Progenitor cell of endocrine pancreas (in vitro differentiated cells): ENCODE measurements around the gene ATG10. TPM values are rescaled to one million over a fixed set of nuclear protein-coding genes. Genes with fewer than 3 reads are reported as not detected.

Source experiments
- DNase-seq: peaks from one replicate; pipeline ENCODE4 v3.0.0; 2021; ENCODE audit warnings: low spot score; ENCODE audit not compliant: unreplicated experiment
- H3K27ac Mint-ChIP-seq: 2 replicates; pipeline ENCODE4 v1.8.0; 2021; ENCODE audit warnings: mild to moderate bottlenecking, moderate library complexity, mixed read lengths
- H3K27me3 Mint-ChIP-seq: 2 replicates; pipeline ENCODE4 v1.8.0; 2021; ENCODE audit warnings: mixed read lengths
- H3K36me3 Mint-ChIP-seq: 2 replicates; pipeline ENCODE4 v1.8.0; 2022; ENCODE audit warnings: mixed read lengths; ENCODE audit not compliant: insufficient read depth
- H3K4me1 Mint-ChIP-seq: 2 replicates; pipeline ENCODE4 v1.8.0; 2021; ENCODE audit warnings: low read depth, mixed read lengths
- H3K4me3 Mint-ChIP-seq: 2 replicates; pipeline ENCODE4 v1.8.0; 2021; ENCODE audit warnings: low read depth, mild to moderate bottlenecking, moderate library complexity, mixed read lengths
- H3K9me3 Mint-ChIP-seq: 2 replicates; pipeline ENCODE4 v1.8.0; 2021; ENCODE audit warnings: low read depth, mixed read lengths
- total RNA-seq: library from RNA; stranded (reverse); gene quantifications from 2 replicates; pipeline ENCODE4 v1.2.1, GENCODE V29; 2021
- TF ChIP-seq, protein P1 (sequence below): fragments of 200-600 bp; sonication (generic); IDR thresholded peaks from one replicate; pipeline ENCODE4 v1.5.0; 2021; ENCODE audit warnings: antibody characterized with exemption, mild to moderate bottlenecking; ENCODE audit not compliant: unreplicated experiment

The ATG10 gene
- total RNA-seq, 1 donor from 2014 or later: 10.8 TPM

GRCh38 chr5:82164977-82165713 is 193.3 kb downstream of the ATG10 start:
- Mint-ChIP-seq H3K27ac (peak overlapping the region; percentile 69), H3K36me3 (no peaks in the 10 kb centered on the region), H3K4me1 (peaks cover 19% of the 10 kb centered on the region), H3K9me3 (no peaks in the 10 kb centered on the region), H3K4me3 (no peak overlapping the region), H3K27me3 (no peaks in the 10 kb centered on the region)
- DNase-seq: no peak
- TF ChIP-seq, protein P1, sequence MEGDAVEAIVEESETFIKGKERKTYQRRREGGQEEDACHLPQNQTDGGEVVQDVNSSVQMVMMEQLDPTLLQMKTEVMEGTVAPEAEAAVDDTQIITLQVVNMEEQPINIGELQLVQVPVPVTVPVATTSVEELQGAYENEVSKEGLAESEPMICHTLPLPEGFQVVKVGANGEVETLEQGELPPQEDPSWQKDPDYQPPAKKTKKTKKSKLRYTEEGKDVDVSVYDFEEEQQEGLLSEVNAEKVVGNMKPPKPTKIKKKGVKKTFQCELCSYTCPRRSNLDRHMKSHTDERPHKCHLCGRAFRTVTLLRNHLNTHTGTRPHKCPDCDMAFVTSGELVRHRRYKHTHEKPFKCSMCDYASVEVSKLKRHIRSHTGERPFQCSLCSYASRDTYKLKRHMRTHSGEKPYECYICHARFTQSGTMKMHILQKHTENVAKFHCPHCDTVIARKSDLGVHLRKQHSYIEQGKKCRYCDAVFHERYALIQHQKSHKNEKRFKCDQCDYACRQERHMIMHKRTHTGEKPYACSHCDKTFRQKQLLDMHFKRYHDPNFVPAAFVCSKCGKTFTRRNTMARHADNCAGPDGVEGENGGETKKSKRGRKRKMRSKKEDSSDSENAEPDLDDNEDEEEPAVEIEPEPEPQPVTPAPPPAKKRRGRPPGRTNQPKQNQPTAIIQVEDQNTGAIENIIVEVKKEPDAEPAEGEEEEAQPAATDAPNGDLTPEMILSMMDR: no peak

DNA sequence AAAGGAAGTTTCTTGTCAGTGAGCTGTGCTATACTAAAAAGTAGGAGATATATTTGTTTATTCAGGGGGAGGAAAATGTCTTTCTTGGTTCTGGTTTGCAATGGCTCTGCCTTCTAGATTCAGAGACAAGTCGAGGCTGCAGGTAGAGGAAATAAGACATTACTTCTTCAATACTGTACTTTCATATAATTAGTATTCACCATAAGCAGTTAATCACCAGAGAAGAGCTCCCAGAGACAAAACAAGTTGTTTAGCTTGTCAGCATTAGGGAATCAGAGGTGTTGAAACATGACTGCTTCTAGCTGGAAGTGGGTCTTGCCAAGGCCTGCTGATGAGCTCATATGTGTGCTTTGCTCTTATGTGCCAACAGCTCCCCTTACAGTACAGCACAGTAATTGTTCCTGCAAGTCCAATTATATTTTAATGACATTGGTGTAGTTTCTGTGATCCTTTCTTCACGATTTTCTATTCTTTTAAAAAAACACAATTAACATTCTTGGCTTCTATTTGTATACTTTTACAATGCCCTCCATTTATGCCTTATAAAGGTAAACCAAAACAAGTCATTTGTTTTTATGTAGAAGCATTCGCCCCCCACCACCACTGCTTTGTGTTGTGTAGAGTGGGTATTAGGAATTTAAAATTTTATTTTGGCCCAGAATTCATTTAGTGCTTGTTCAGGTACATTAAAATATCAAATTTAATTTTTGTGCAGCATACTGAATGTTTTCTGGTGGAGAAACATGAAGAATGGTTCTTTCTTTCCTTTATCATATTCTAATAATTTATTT is 194.1 kb downstream of the ATG10 start:
- no peak for DNase-seq
- TF ChIP-seq, protein P1: peak; percentile 73
- Mint-ChIP-seq H3K9me3 (no peaks in the 10 kb centered on the region), H3K27me3 (no peaks in the 10 kb centered on the region), H3K27ac (peak overlapping the region; percentile 69), H3K36me3 (no peaks in the 10 kb centered on the region), H3K4me1 (peaks cover 19% of the 10 kb centered on the region), H3K4me3 (no peak overlapping the region)

DNA sequence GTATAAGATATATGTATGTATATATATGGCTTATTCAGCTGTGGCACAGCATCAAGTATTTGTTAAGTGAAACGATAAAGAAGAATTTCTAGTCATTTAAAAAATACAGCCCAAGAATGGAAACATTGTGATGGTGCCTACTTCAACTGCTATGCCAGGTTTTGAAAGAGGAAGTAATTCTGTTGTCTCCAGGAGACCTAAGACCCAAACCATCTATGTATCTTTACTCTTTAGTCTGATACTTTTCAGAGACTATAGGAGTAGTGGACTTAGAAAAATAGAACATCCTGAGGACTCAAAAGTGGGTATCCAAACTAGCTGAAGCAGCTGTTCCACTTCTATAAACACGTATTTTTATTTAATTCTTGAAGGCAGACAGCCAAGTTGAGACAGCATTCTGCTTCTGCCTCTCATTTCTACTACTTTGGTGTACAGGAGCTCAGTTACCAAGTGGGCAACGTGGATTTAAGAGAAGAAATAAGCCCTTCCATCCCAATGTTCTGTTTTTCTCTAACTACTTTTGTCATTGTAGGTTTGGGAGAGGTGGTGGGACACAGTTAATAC is 195.6 kb downstream of the ATG10 start:
- TF ChIP-seq, protein P1: no peak
- DNase-seq: no peak
- Mint-ChIP-seq H3K4me1 (peaks cover 17% of the 10 kb centered on the region), H3K9me3 (no peaks in the 10 kb centered on the region), H3K27me3 (no peaks in the 10 kb centered on the region), H3K27ac (no peak overlapping the region), H3K36me3 (no peaks in the 10 kb centered on the region), H3K4me3 (no peak overlapping the region)

DNA sequence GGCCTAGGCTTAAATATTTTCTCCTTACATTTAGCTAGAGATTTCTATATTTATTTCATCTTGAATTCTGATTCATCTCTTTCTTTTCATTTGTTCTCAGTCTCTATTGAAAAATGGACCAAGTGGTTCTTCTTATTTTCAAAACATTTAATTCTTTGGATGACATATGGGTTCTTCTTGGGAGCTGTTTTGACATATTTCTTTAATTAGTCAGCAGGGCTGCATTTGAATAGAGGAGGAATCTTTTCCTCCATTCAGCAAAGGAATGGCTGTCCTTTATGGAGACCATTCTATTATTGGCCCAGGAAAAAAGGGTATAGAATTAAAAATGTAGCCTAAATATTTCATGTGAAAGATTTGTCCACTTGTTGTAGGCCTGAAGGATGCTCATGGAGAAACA is 196.5 kb downstream of the ATG10 start:
- TF ChIP-seq, protein P1: no peak
- Mint-ChIP-seq H3K9me3 (no peaks in the 10 kb centered on the region), H3K4me1 (peaks cover 17% of the 10 kb centered on the region), H3K36me3 (no peaks in the 10 kb centered on the region), H3K4me3 (no peak overlapping the region), H3K27ac (no peak overlapping the region), H3K27me3 (no peaks in the 10 kb centered on the region)
- no peak for DNase-seq

GRCh38 chr5:82169892-82170291 is 198.1 kb downstream of the ATG10 start:
- H3K36me3 Mint-ChIP-seq: no peaks in the 10 kb centered on the region
- H3K27ac Mint-ChIP-seq: no peak overlapping the region
- DNase-seq: no peak
- H3K4me1 Mint-ChIP-seq: peaks cover 10% of the 10 kb centered on the region
- no peaks in the 10 kb centered on the region for H3K27me3 Mint-ChIP-seq
- no peaks in the 10 kb centered on the region for H3K9me3 Mint-ChIP-seq
- TF ChIP-seq, protein P1: no peak
- H3K4me3 Mint-ChIP-seq: no peak overlapping the region
